Left cardiac atrium (tissue), 4 donors: ENCODE data around the gene KCND3. TPM values are rescaled to one million over a fixed set of nuclear protein-coding genes. Genes with fewer than 3 reads are reported as not detected.
A peak's percentile ranks its signal among the peaks of the same experiment; 100 is the strongest.

Experiments
- ATAC-seq, 2 donors: fragments of 200-7000 bp; cut with Tn5 transposase; one replicate each; pipeline ENCODE4 v1.9.1; 2020; ENCODE audit warnings: mild to moderate bottlenecking in 2 of 2, moderate library complexity in 2 of 2
- DNase-seq: peaks from one replicate; pipeline ENCODE4 v3.0.0-alpha.2; 2020
- intact Hi-C, 2 donors: fragments of 100-400 bp; cut with DNase I; formaldehyde crosslinking; loops; one replicate each; pipeline versions ENCODE4 v1.14.1 to v1.15.1; 2022 to 2023
- total RNA-seq, 2 donors: library from RNA; stranded (reverse); fragmentation: NEBNext Ultra II Directional; extraction: Animal tissue kit (Norgen Biotek cat#: 25700); gene quantifications; one replicate each; pipeline ENCODE4 v1.2.1, GENCODE V29; 2021
- donor health status: DM: no; HTN: yes; CAD: no.
- donor health status: DM: no; HTN: yes; CAD: no; lungs with severe emphysema.
- donor health status: DM: yes; HTN: yes; CAD: no.
- donor health status: Dilated cardiomyopathy.

Gene KCND3
- total RNA-seq, 2 donors from 2014 or later: 18.3 to 25.4 TPM

DNA sequence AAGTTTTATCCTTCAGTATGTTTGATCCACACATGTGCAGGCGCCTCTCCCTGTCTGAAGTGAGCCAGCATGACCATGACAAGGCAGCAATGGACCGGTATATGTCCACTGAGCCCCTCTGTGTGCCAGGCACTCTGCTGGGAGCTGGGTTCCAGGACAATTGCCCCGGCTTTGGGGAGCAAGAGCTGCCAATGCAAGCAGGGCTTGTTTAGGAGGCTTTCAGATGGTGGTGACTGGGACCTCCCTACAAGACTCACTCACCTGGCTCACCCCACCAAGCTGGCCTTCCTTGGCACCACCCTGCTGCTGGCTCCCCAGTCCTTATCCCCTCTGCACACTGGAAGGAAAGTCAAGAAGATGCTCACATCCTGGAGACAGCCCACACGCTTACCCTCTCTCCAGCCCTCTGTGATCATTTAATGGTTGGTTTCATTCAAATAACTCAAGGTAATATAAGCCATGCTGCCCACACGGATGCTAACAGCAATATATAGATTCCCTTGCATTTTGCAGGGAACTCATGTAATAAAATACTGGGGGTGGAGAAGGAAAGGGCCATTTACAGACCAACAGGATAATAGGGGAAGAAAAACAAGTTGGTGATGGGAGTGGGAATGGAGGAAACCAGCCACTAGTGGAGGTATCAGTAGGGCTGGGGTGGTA lies 23.6 kb downstream of the KCND3 start:
- no peak for DNase-seq
- intact Hi-C loops: no loop called here
- ATAC-seq: no peak

DNA sequence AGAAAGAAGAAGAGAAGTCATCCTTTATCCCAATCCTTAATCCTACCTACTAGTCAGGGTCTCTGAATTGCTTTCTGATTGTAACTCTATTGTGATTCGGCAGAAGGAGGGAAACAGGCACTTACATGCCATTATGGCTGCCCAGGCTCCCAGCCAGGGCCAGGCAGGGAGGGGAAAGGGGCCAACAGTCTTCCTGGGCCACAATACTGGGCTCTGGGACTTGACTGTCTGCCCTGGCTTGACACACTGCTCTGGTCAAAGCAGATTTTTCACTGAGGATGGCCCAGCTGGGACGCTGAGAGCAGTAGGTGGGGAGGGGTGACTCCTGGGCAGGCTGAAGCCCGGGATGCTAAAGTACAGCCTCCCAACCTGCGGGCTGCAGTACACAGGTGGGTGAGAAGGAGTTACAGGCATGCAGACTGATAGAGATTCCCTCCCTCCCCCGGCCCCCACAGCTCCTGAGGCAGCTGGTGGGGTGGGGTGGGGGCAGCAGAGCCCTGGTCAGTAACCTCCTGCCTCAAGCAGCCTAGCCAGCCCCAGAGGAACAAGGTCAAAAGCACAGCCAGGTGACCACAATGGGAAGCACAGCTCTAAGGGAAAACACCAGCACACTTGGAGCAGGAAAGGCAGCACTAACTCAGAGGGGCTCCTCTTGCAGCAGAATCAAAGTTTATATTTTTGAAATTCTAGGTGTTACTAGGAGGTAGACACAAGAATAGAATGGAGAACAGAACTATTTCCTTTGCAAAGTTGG lies 25.3 kb downstream of the KCND3 start:
- intact Hi-C loops: no loop called here
- ATAC-seq: no peak

DNA sequence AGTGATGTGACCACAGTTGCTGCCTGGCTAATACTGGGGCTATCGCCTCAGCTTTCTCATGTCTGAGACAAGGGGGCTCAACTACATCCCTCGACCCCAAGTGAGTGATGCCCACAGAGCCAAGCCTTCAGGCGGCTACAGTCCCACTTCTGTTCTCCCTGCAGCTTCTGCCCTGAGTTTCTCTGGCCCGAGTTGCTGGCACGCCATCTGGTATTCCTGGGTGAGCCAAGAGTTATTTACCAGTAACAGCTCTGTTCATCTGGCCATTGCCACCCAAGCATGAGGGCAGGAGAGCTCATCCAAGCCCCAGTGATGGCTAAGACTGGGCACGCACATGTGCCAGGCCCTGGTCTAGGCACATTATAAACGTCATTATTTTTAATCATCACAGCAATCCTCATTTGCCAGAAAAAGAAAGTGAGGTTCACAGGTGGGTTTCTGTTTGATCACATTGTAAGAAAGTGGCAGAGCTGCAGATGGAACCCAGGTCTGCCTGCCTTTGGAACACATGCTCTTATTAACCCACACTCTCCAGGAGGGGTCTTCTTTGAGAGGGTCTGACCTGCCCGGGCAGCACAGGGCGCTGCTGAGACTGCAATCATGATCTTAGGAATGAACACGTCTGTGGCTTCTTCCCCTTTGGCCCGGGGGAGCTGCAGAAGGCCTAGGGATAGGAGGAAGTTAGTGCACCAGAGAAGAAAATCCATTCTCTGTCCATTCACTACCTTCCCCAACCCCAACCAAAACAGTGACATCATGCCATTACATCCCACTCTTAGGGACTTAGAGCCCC lies 27.5 kb downstream of the KCND3 start:
- ATAC-seq (peak; percentile 24 to 30), DNase-seq (no peak)
- intact Hi-C loops: no loop called here

More for the DNA sequence above, 25.3 kb downstream of the KCND3 start:
- no peak for DNase-seq

DNA sequence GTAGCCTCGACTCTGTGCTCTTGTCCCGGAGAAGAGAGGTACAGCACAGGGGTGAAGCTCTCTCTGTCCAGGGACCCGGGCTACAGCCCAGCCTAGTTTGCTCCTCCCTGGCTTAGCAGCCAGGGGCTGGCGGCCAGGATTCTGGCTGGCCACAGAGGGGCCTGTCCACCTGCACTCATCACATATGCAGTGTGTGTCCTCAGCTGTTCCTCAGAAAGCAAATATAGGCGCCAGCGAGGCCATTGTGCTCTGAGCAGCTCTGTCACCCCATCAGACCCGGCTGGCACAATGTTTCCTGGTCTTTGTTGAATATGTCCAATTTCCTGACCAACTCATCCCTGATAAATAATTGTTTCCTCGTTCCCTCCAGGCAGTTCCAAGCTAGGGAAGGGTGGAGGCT lies 28.5 kb downstream of the KCND3 start:
- intact Hi-C loops: no loop called here
- ATAC-seq (peak; percentile 48 to 78), DNase-seq (no peak)

DNA sequence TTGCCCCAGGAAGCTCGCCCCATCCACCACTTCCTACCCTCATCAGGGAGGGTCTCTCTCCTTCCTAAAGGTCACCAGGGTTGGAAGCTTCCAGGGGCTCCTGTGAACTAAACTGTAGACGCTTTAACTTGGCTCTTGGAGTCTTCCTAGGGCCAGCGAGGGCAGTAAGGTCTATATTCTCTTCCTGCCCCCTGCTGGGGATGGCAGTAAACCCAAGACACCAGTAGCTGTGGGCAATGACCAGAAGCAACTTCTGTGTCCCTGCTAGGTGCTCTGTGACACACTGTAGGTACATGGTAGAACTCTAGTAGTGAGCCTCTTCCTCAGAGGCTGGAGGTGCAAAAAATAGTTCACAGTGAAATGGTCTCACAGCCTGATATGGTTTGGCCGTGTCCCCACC lies 30.0 kb downstream of the KCND3 start:
- ATAC-seq (no peak), DNase-seq (no peak)
- intact Hi-C loops: no loop called here

DNA sequence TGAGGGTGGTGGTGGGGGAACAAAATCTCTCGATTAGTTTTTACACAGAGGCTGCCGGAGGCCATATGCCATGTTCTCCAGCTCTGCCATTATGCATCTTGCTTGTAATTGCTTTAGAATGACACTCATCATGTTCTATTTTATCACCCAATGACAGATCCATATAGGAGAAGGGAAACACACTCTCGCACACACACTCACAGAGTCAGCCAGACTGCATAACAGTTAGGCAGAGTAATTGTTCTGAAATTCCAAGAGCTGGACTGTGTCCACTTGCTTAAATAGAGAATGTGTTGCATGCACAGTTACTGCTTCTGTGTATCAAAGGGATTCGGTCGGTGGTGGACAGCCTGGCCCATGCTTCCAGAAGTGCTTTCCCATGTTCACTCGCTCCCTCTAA lies 30.6 kb downstream of the KCND3 start:
- DNase-seq: no peak
- ATAC-seq: peak; percentile 21 to 50

DNA sequence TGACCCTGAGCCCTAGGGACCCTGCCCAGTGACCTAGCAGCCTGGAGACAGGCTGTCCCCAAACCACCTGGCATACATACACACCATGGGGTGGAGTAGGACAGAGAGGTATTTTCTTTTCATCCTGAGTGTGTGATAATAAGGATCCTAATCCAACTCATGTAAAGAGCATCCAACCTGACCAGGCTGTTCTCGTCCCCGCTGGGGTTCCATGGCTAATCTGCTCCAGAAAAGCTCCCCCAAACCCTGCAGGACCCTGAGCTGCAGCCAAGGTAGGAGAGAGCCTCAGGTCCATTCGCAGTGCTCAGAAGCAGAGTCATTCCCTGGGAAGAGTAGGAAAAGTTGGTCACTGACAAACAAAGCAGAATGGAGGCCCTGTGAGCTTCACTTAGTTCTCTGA lies 31.4 kb downstream of the KCND3 start:
- DNase-seq (no peak), ATAC-seq (no peak)
- intact Hi-C loops: no loop called here

More for the DNA sequence above, 30.6 kb downstream of the KCND3 start:
- intact Hi-C loops: no loop called here

DNA sequence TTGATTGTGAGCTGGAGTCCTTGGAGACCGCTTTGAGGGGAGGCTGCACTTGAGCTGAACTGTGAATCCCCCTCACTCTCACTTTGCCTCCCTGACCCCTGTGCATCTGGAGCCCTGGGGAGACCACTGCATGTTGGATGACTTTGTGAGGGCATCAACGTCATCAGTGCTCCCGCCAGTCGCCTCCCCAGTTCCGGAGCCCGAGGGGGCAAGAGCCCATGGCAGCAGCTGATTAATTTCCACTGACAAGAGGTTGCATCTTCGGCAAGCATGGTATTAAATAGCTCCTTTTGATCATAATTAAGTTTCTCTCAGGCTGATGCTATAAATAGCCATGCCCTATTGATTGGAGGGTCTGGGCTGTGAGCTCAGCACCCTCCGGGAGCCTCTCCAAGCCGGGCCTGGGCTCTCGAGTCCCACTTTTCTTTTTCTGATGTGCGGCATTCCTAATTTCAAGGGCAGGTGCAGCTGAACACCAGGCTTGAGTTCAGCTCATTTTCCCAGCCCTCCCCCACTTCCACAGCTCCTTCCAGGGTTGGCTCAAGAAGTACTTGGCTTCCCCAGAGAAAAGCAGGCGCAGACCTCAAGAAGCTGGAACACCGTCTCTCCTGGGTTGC lies 33.2 kb downstream of the KCND3 start:
- ATAC-seq: no peak
- intact Hi-C loops: no loop called here
- no peak for DNase-seq

DNA sequence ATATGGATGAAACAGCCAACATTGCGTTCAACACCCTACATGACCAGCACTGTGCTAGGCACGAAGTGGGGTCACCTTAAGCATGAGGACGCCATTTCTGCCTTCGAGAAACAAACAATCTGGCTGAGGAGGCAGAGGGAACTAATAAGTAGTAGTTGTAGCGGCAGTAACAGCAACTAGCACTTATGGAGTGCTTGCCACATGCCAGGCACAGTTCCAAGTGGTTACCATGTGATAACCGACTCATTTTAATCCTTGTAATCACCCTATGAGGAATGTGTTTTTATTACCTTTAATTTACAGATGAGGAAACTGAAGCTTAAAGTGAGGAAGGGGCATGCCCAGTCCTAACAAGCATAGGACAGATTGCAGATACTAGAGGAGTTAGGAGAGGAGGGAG lies 33.7 kb downstream of the KCND3 start:
- DNase-seq (no peak), ATAC-seq (peak in 1 of 2 donors; percentile 38)
- intact Hi-C loops: no loop called here

DNA sequence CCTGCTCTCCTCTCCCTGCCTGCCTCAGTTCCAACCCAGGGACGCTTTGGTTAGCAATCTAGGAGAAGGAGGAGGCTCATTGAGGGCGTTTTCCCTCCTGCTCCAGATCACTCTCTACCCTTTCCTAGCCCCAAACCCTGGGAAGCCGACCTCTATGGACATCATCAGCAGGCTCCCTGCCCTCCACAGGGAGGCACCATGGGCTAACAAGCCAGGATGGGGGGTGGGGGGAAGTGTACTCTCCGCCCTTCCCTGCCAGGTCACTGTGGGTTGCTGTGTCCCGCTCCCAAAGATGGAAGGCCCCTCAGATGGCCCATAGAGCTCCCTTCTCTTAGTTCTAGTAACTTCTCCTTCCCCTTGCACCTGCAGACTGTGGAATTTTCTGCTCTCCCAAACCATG lies 35.7 kb downstream of the KCND3 start:
- intact Hi-C loops: no loop called here
- no peak for DNase-seq
- no peak for ATAC-seq

DNA sequence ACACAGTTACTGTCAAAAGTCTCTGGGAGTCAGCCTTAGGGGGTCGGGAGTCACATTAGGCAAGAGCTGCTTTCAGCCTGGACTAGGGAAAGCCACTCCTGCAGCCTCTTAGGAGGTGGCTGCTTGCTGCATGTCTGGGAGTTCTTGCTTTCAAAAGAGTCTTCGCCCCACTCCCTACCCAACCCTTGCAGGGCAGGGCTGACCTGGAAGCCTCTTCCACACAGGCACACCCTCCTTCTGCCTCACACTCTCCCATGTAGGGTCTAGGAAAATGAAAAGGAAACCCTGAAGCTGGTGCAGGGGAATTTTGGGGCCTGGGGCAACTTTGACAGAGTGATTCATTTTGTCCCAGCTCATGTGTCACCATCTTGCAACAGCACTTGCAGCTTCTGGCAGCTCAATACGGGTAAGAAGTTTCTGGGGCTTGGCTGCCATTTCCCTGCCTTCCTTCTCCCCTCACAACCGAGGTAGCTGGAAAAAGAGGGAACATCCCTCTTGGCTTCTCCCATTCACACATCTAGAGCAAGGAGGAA lies 37.3 kb downstream of the KCND3 start:
- DNase-seq: no peak
- ATAC-seq: peak in 1 of 2 donors; percentile 6
- intact Hi-C loops: no loop called here

DNA sequence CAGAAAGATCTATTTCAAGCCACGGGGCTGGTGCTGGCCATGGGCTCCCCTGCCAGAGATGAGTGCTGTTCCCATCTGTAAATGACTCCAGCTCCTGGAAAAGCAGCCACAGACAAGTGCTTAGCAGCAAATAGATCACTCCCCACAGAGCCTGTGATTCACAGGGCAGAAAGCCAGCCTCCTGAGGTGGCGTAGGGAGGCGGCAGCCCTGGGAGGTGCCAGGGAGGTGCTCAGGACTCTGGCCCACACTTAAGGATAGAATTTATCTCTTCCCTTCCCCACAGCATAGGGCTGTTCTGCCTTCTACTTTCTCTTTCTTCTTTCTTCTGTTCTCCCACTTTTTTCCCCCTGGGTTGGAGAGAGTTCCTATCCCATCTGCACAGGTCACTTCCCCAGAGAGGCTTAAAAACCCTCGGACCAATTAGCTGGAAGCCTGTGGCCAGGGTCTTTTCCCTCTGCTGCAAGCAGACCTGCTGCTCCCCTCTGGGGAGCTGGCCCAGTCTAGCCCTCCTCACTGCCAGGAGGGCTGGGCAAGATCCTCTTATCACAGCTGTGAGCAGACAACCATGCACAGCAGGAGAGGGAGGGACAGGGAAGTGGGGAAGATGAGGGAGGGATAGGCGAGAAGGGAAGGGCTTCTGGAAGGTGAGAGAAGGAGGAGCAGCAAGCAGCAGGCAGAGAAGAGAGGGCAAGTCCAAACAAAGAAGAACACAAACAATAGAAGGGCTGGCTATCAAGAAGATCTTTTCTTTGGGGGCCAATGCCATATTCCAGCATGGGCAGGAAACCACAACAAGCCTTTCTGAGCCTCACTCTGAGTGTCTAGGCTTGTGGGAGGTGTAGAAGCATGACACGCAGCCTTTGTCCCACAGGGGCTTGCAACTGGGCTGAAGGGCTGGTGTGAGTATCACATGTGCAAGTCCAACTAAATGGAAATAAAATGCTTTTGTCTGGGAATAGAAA lies 41.0 kb downstream of the KCND3 start:
- DNase-seq: peak; percentile 70
- intact Hi-C loops: no loop called here
- ATAC-seq: peak; percentile 82 to 97

DNA sequence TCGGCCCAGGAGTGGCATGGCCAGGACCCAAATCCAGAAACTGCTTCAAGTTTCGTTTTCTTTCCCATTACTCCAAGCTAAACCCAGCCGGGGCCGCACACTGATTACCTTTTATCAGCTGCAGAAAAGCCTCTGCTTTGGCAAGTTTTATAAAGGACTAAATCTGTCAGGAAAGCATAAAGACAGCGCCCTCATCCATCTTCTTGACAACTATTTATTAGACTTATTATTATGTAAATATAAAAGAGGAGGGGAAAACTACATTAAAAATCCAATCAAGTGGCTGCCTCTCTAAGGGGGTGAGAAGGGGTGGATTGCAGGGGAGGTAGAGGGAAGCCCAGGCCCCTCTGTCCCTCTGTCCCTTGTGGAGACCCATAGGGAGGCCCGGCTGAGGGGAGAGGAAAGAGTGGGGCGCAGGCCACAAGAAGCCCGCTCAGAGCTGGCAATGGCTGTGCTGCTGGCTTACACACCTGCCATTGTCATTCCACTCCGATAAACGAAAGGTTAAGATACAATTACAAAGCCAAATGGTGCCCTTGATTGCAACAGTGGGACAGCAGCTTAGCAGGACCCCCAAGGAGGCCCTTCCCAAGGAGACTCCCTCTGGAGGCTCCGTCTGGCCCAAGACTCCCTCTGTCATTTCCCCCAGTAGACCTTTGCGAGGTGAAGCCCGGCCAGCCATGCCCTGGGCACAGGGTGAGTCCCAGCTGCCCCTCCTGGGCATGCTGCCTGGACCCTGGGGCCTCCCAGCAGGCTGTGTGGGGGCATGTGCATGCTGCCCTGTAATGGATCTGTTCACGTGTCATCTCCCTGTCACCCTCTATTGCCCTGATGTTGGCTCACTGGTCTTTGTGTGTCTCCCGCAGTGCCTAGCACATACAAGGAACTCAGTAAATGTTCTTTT lies 45.4 kb downstream of the KCND3 start:
- intact Hi-C loops: no loop called here
- no peak for DNase-seq
- peak in 1 of 2 donors; percentile 64 for ATAC-seq

DNA sequence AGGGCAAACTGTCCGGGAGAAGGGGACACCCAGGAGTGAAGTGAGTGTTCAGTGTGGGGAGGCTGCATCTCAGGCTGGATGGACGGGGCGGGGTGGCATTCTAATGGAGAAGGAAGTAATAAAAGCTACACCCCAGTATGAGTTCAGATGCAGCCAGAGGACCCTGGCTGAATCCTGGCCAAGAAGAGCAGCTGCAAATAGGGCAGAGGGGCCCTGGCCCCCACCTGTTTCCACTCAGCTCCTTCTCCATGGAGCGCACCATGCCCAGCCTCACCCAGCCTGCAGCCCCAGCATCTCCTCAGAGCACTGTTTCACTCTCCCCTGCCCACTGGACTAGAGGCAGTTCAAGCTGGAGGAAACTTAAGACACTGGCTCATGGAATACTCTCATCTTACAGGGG lies 46.4 kb downstream of the KCND3 start:
- DNase-seq (no peak), ATAC-seq (no peak)
- intact Hi-C loops: no loop called here

DNA sequence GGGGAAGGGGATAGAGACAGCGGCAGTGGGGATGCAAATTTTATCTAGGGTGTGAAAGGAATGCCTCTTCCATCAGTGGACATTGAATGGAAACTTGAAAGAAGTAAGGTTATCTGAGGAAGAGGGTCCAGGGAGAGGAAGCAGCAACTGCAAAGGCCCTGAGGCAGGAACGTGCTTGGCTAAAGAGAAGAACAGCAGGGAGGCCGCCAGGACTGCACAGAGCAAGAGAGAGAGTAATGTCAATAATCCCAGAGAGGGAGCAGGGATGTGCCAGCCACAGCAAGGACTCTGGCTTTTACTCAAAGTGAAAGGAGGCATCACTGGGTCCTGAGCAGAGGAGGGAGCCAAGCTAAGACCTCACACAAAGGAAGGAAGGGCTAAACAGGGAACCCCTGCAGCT lies 50.9 kb downstream of the KCND3 start:
- ATAC-seq (no peak), DNase-seq (no peak)
- intact Hi-C loops: no loop called here

DNA sequence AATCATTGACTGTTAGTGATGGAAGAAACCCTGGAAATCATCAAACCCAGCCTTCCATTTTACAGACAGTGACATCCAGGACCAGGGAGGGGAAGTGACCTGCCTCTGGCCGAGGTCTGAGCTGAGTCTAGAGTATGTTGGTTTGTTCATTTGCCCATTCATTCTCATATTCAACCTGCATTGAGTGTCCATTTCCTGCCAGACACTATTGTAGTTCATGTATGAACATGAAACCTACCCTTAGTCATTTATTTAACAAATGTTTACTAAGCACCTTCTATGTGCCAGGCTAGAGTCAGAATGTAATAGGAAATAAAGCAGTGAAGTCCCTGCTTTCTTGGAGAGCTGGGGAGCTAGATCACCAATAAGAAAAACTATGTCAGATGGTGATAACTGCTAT lies 51.3 kb downstream of the KCND3 start:
- intact Hi-C loops: no loop called here
- DNase-seq (no peak), ATAC-seq (no peak)

DNA sequence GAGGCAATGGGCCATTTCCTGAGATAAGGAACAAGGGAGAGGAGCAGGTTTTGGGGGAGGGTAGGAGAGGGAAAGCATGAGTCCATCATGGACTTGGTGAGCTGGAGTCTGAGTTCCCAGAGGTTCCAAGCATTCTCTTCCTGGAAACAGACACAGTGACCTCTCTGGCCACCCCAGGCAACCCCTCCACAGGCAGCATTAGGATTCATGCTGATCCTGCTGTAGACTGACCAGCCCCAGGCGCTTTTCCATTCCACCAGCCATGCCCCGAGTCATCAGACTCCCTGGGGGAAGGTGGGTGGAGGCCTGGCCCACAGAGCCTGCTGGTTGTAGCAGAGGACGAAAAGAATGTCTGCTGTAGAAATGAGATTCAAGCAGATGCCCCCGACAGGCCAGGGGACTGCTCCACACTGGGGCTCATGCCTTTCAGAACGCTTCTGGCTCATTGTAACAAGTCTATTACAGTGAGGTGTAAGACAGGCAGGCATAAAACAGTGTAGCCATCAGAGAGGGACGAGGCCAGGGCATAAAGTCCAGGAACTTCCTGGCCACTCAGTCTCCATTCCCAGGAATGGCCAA lies 52.2 kb downstream of the KCND3 start:
- no peak for DNase-seq
- intact Hi-C loops: no loop called here
- peak in 1 of 2 donors; percentile 27 for ATAC-seq
